Spleen (tissue), 7 donors: ENCODE measurements around the gene USP28.

Source experiments
- POLR2A ChIP-seq, 3 donors: fragments of 450-650 bp; IDR thresholded peaks; one replicate each; pipeline ENCODE4 v1.5.1; 2017; ENCODE audit warnings: antibody characterized with exemption in 3 of 3, mild to moderate bottlenecking in 1 of 3
- TF ChIP-seq, protein P1 (sequence below), 11 experiments: fragments of 200-600 bp in 7 of 11; fragments of 450-650 bp in 4 of 11; sonication (generic) in 4 of 11; IDR thresholded peaks in 8 of 11; conservative IDR thresholded peaks in 3 of 11; 1 replicate in 7 of 11; 2 replicates in 4 of 11; pipeline versions ENCODE4 v1.4.0 to v1.8.0; 2016 to 2021; ENCODE audit warnings: antibody characterized with exemption in 11 of 11, inconsistent platforms in 4 of 11, mild to moderate bottlenecking in 1 of 11
- donor health status: DM: no; HTN: no; CAD: no; lungs with moderate emphysema.
- donor health status: DM: no; HTN: no; CAD: no.
- donor health status: DM: no; HTN: no; CAD: no.

DNA sequence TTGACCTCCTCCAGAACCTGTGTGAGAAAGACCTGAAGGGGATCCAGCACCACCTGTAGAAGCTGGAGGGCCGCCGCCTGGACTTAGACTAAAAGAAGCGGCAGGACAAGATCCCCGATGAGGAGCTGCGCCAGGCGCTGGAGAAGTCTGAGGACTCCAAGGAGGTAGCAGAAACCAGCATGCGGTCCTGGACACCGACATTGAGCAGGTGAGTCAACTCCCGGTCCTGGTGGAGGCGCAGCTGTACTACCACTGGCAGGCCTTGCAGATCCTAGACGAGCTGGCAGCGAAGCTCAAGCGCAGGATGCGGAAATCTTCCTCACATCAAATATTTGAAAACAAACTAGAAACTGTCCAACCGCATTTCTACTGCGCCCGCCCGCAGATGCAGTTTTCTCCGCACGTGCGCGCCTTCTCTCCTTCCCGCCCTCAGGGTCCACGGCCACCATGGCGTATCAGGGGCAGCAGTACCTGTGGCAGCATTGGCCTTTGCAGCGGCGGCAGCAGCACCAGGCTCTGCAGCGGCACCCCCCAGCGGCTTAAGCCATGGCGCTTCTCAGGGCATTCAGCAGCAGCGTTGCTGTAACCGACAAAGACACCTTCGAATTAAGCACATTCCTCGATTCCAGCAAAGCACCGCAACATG lies 85.6 kb downstream of the USP28 start:
- TF ChIP-seq, protein P1, sequence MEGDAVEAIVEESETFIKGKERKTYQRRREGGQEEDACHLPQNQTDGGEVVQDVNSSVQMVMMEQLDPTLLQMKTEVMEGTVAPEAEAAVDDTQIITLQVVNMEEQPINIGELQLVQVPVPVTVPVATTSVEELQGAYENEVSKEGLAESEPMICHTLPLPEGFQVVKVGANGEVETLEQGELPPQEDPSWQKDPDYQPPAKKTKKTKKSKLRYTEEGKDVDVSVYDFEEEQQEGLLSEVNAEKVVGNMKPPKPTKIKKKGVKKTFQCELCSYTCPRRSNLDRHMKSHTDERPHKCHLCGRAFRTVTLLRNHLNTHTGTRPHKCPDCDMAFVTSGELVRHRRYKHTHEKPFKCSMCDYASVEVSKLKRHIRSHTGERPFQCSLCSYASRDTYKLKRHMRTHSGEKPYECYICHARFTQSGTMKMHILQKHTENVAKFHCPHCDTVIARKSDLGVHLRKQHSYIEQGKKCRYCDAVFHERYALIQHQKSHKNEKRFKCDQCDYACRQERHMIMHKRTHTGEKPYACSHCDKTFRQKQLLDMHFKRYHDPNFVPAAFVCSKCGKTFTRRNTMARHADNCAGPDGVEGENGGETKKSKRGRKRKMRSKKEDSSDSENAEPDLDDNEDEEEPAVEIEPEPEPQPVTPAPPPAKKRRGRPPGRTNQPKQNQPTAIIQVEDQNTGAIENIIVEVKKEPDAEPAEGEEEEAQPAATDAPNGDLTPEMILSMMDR (IDR thresholded peaks at IDR 0.05 in 8 of 11, conservative IDR thresholded peaks at IDR 0.05 in 3 of 11), result no peak
- TF ChIP-seq POLR2A (IDR thresholded peaks at IDR 0.05), result no peak
